Vagina (tissue), 2 donors: Measurements from ENCODE around the gene ANO2. TPM values are rescaled to one million over a fixed set of nuclear protein-coding genes. Genes with fewer than 3 reads are reported as not detected.
A peak's percentile ranks its signal among the peaks of the same experiment; 100 is the strongest.

Source experiments
- DNase-seq, 2 donors: peaks; one replicate each; pipeline ENCODE4 v3.0.0-alpha.2; 2017; ENCODE audit errors: extremely low spot score in 2 of 2
- H3K27ac ChIP-seq: fragments of 200-600 bp; sonication (generic); one replicate; pipeline ENCODE4 v1.5.1; 2019
- H3K27me3 ChIP-seq: fragments of 200-600 bp; sonication (generic); one replicate; pipeline ENCODE4 v1.5.1; 2019
- H3K36me3 ChIP-seq, 2 donors: fragments of 200-600 bp; sonication (generic); one replicate each; pipeline ENCODE4 v1.5.1; 2017 to 2019
- H3K4me1 ChIP-seq: fragments of 200-600 bp; sonication (generic); one replicate; pipeline ENCODE4 v1.5.1; 2019
- H3K4me3 ChIP-seq, 2 donors: fragments of 200-600 bp; sonication (generic); 1 replicate in 1 of 2; 2 replicates in 1 of 2; pipeline ENCODE4 v1.5.1; 2016 to 2019
- H3K9me3 ChIP-seq: fragments of 200-600 bp; sonication (generic); one replicate; pipeline ENCODE4 v1.5.1; 2019
- CTCF ChIP-seq, 3 experiments: fragments of 450-650 bp in 2 of 3; fragments of 200-600 bp in 1 of 3; sonication (generic) in 1 of 3; IDR thresholded peaks; one replicate each; pipeline ENCODE4 v1.5.1; 2017 to 2019; ENCODE audit warnings: antibody characterized with exemption in 3 of 3, mild to moderate bottlenecking in 2 of 3, moderate library complexity in 2 of 3
- POLR2A ChIP-seq, 2 donors: fragments of 450-650 bp; IDR thresholded peaks; one replicate each; pipeline ENCODE4 v1.6.1; 2017; ENCODE audit warnings: antibody characterized with exemption in 2 of 2, mild to moderate bottlenecking in 2 of 2, moderate library complexity in 2 of 2
- POLR2AphosphoS5 ChIP-seq, 2 donors: sonication (generic); formaldehyde crosslinking; IDR thresholded peaks; one replicate each; pipeline ENCODE4 v1.9.0; 2017; ENCODE audit warnings: antibody characterized with exemption in 2 of 2, mild to moderate bottlenecking in 2 of 2, low read depth in 1 of 2; ENCODE audit not compliant: insufficient read depth in 1 of 2
- intact Hi-C: fragments of 100-400 bp; cut with DNase I; formaldehyde crosslinking; loops from one replicate; pipeline ENCODE4 v1.15.1; 2023
- total RNA-seq: library from RNA; depleted of rRNA; stranded (reverse); fragments of >200 nt; gene quantifications from one replicate; pipeline ENCODE4 v1.2.3, GENCODE V29; 2016

The ANO2 gene
- total RNA-seq, 1 donor from 2014 or later = 18.7 TPM

GRCh38 chr12:5913387-5913786 is 31.7 kb downstream of the ANO2 start:
- Histone ChIP-seq H3K4me3 (no peak overlapping the region), H3K27me3 (no peaks in the 10 kb centered on the region), H3K4me1 (no peaks in the 10 kb centered on the region), H3K27ac (no peak overlapping the region), H3K36me3 (no peaks in the 10 kb centered on the region), H3K9me3 (no peaks in the 10 kb centered on the region)
- DNase-seq = peak in 1 of 2 donors; percentile 67
- intact Hi-C loops = no loop called here
- no peak for TF ChIP-seq CTCF (IDR thresholded peaks at IDR 0.05)
- no peak for TF ChIP-seq POLR2AphosphoS5 (IDR thresholded peaks at IDR 0.05; ENCODE audit: insufficient read depth in 1 of 2, low read depth in 1 of 2)
- TF ChIP-seq POLR2A (IDR thresholded peaks at IDR 0.05) = no peak

DNA sequence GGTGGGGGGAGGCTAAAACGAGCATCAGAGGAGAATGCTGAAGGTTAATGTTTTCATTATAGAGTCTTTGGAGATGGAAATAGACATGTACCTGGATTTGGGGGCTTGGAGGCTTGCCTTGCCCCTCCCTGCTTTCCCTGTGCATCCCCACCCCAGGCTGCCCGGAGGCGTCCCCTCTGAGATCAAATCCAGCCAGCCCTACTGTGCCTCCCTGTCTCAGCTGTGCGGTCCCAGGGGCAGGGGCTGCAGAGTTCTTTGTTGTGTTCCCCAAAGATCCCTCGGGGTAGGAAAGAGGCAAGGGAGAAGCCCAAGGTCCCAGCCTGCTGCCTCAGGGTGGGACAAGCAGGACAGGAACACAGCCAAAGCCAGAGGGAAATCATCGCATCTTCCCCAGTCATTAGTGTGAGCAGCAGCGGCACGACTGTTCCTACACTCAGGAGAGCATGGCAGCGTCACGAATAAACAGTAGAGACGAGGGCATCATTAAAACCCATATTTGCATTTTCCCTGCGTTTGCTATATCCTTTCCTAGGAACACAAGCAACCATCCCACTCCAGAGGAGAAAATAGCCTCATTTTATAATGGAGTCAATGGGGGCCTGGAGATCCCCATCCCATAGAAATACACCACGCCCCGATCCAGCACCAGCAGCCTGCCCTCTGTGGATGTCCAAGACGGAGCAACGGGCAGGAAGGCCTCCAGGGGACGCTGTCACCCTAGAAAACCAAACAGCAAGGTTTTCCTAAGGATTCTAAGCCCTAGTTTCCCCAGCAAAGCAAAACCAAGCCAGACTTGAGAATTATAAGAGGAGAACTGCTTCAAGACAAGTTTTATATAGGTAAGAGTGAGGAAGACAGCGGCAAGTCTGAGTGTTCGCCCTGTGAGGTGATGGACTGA is 32.4 kb downstream of the ANO2 start:
- peak; percentile 54 to 72 for DNase-seq
- TF ChIP-seq POLR2A (IDR thresholded peaks at IDR 0.05) = no peak
- TF ChIP-seq POLR2AphosphoS5 (IDR thresholded peaks at IDR 0.05; ENCODE audit: insufficient read depth in 1 of 2, low read depth in 1 of 2) = no peak
- no peak for TF ChIP-seq CTCF (IDR thresholded peaks at IDR 0.05)
- Histone ChIP-seq H3K27me3 (no peaks in the 10 kb centered on the region), H3K36me3 (no peaks in the 10 kb centered on the region), H3K27ac (no peak overlapping the region), H3K4me1 (no peaks in the 10 kb centered on the region), H3K4me3 (no peak overlapping the region), H3K9me3 (no peaks in the 10 kb centered on the region)
- intact Hi-C loops = no loop called here

DNA sequence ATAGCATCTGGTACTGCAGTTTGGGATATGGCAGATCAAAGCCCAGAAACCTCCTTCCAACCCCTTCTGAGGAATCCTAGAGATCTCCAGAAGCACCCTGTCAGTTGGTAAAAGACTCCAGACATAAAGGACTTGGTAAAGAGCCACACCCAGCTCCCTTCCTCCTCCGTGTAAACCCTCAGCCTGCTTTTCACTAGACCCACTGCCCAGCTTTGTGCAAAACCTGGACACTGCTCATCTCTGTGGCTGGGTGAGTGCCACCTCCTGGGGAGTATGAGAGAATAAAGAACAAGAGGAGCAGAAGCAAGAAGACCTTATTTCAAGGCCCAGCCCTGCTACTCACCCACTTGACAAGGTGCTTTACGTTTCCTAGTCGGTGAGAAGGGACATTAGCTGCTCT is 33.0 kb downstream of the ANO2 start:
- Histone ChIP-seq H3K4me3 (no peak overlapping the region), H3K4me1 (no peaks in the 10 kb centered on the region), H3K27me3 (no peaks in the 10 kb centered on the region), H3K36me3 (no peaks in the 10 kb centered on the region), H3K27ac (no peak overlapping the region), H3K9me3 (no peaks in the 10 kb centered on the region)
- no peak for TF ChIP-seq POLR2AphosphoS5 (IDR thresholded peaks at IDR 0.05; ENCODE audit: insufficient read depth in 1 of 2, low read depth in 1 of 2)
- TF ChIP-seq CTCF (IDR thresholded peaks at IDR 0.05) = no peak
- TF ChIP-seq POLR2A (IDR thresholded peaks at IDR 0.05) = no peak
- intact Hi-C loops = no loop called here
- peak; percentile 46 to 76 for DNase-seq

DNA sequence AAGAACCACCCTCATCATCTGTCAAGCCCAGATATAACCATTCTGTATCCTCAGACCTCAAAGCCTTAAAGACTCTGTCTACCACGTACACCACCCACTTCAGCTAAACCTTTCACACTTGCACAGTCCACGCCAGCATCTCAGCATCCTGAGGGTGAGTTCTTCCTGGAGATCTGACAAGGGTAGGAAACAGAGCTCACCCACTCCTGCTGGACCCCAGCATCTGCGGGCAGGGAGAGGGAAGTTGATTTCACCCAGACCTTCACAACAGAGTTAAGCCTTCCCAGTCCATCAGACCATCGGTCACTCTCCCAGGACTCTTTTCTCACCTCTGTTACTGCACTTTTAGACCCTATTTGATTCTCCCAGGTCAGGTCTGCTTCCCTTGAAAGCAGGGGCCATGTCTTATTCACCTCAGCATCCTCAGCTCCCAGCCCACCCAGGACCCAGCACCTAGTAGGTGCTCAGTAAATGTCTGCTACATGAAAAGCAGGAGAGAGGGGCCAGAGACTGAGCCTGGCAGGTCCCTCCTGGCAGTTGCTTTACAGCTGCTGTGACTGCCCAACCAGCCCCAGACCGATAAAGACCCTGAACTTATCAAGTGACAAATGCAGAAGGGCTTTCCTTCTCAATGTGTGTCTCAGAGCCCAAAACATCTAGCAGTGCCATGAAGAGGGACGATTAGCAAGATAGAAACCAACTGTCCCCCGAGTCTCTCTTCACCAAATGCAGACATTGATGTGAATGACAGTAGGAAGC is 34.1 kb downstream of the ANO2 start:
- DNase-seq = peak; percentile 69 to 81
- no peak overlapping the region for H3K27ac ChIP-seq
- TF ChIP-seq POLR2AphosphoS5 (IDR thresholded peaks at IDR 0.05; ENCODE audit: insufficient read depth in 1 of 2, low read depth in 1 of 2) (no peak), CTCF (IDR thresholded peaks at IDR 0.05) (no peak), POLR2A (IDR thresholded peaks at IDR 0.05) (no peak)
- no peaks in the 10 kb centered on the region for H3K9me3 ChIP-seq
- H3K27me3 ChIP-seq = no peaks in the 10 kb centered on the region
- H3K4me3 ChIP-seq = no peak overlapping the region
- intact Hi-C loops = no loop called here
- H3K4me1 ChIP-seq = no peaks in the 10 kb centered on the region
- no peaks in the 10 kb centered on the region for H3K36me3 ChIP-seq
